Measurements from ENCODE around the gene GRIN1. TPM values are rescaled to one million over a fixed set of nuclear protein-coding genes. Genes with fewer than 3 reads are reported as not detected.
"Not testable (repeated sequence)": the region's sequence is repeated elsewhere in the genome, so short reads cannot be mapped to it uniquely, and the experiment has no call there.

The GRIN1 gene
- polyA plus RNA-seq, 1 donor: not detected

- no peak for DNase-seq
Observed at GRCh38 chr9:137128862-137129455, 10.0 kb upstream of the GRIN1 start.

GRCh38 chr9:137129456-137130175 is 9.3 kb upstream of the GRIN1 start:
- peak; percentile 78 for DNase-seq

- no peak for DNase-seq
Observed at GRCh38 chr9:137130176-137130755, 8.7 kb upstream of the GRIN1 start.

GRCh38 chr9:137134191-137134590 is 4.8 kb upstream of the GRIN1 start:
- no peak for DNase-seq

- not testable (repeated sequence) for DNase-seq
Observed at GRCh38 chr9:137135154-137135553, 3.8 kb upstream of the GRIN1 start.

- no peak for DNase-seq
Observed at GRCh38 chr9:137136261-137136880, 2.6 kb upstream of the GRIN1 start.

- no peak for DNase-seq
Observed at GRCh38 chr9:137136881-137137607, 1.9 kb upstream of the GRIN1 start.

- DNase-seq: no peak
Observed at GRCh38 chr9:137138058-137138721, 764 bp upstream of the GRIN1 start.

GRCh38 chr9:137139468-137140150 is 655 bp downstream of the GRIN1 start:
- DNase-seq: no peak

- DNase-seq: no peak
Observed at GRCh38 chr9:137140151-137141012, 1.4 kb downstream of the GRIN1 start.

- no peak for DNase-seq
Observed at GRCh38 chr9:137141050-137141810, 2.3 kb downstream of the GRIN1 start.

- no peak for DNase-seq
Observed at GRCh38 chr9:137141976-137142936, 3.3 kb downstream of the GRIN1 start.

- no peak for DNase-seq
Observed at GRCh38 chr9:137143459-137143858, 4.5 kb downstream of the GRIN1 start.

GRCh38 chr9:137145731-137146526 is 7.0 kb downstream of the GRIN1 start:
- DNase-seq: no peak

GRCh38 chr9:137146527-137146918 is 7.6 kb downstream of the GRIN1 start:
- DNase-seq: no peak

GRCh38 chr9:137147091-137147792 is 8.3 kb downstream of the GRIN1 start:
- no peak for DNase-seq

- no peak for DNase-seq
Observed at GRCh38 chr9:137147793-137148160, 8.8 kb downstream of the GRIN1 start.
